HT1080 (cell line): ENCODE results near the gene LRIG3. TPM values are rescaled to one million over a fixed set of nuclear protein-coding genes. Genes with fewer than 3 reads are reported as not detected.
"Not testable (repeated sequence)": the region's sequence is repeated elsewhere in the genome, so short reads cannot be mapped to it uniquely, and the experiment has no call there.

Source experiments
- DNase-seq: peaks from one replicate; pipeline ENCODE4 v3.0.0-alpha.2; 2015; ENCODE audit warnings: low read depth
- polyA plus RNA-seq, 2 experiments: library from polyadenylated mRNA; depleted of rRNA; stranded (reverse); fragments of >200 nt; gene quantifications; 2 replicates each; pipeline ENCODE4 v1.2.3, GENCODE V29; 2015
- total RNA-seq: library from RNA; depleted of rRNA; stranded (reverse); fragments of >200 nt; shearing (Covaris generic); gene quantifications from 2 replicates; pipeline ENCODE4 v1.2.3, GENCODE V29; 2014; rRNA removed

The LRIG3 gene
- total RNA-seq: 9.5 TPM in 2 replicates
- polyA plus RNA-seq (2015; cell fraction: cytosol; rRNA removed): 7.7 and 8.4 TPM in 2 replicates
- polyA plus RNA-seq (2015; cell fraction: nucleus; rRNA removed): 39.6 and 45.1 TPM in 2 replicates

- DNase-seq: peak; percentile 85
Measured at GRCh38 chr12:58920102-58920960, at the start of gene LRIG3. Gene LRIG3 (minus strand): TSS chr12:58920504. CDS start chr12:58920235, 269 bp downstream.

GRCh38 chr12:58969237-58969636 is 48.9 kb upstream of the LRIG3 start:
- DNase-seq: no peak

- no peak for DNase-seq
Measured at GRCh38 chr12:58967561-58967960, 47.3 kb upstream of the LRIG3 start.

GRCh38 chr12:58966939-58967338 is 46.6 kb upstream of the LRIG3 start:
- no peak for DNase-seq

GRCh38 chr12:58965568-58965967 is 45.3 kb upstream of the LRIG3 start:
- no peak for DNase-seq

GRCh38 chr12:58963844-58964243 is 43.5 kb upstream of the LRIG3 start:
- DNase-seq: no peak

GRCh38 chr12:58961906-58962305 is 41.6 kb upstream of the LRIG3 start:
- DNase-seq: peak; percentile 4

GRCh38 chr12:58961166-58961565 is 40.9 kb upstream of the LRIG3 start:
- no peak for DNase-seq

GRCh38 chr12:58959639-58960300 is 39.5 kb upstream of the LRIG3 start:
- no peak for DNase-seq

- DNase-seq: no peak
Measured at GRCh38 chr12:58957298-58957697, 37.0 kb upstream of the LRIG3 start.

GRCh38 chr12:58955849-58956248 is 35.5 kb upstream of the LRIG3 start:
- DNase-seq: no peak

- no peak for DNase-seq
Measured at GRCh38 chr12:58954002-58954401, 33.7 kb upstream of the LRIG3 start.

GRCh38 chr12:58950739-58951100 is 30.4 kb upstream of the LRIG3 start:
- no peak for DNase-seq

GRCh38 chr12:58949954-58950738 is 29.8 kb upstream of the LRIG3 start:
- DNase-seq: not testable (repeated sequence)

GRCh38 chr12:58943079-58943478 is 22.8 kb upstream of the LRIG3 start:
- DNase-seq: no peak

GRCh38 chr12:58942345-58942744 is 22.0 kb upstream of the LRIG3 start:
- DNase-seq: no peak

GRCh38 chr12:58939399-58940100 is 19.2 kb upstream of the LRIG3 start:
- DNase-seq: no peak

GRCh38 chr12:58938440-58938839 is 18.1 kb upstream of the LRIG3 start:
- DNase-seq: no peak

GRCh38 chr12:58934528-58934927 is 14.2 kb upstream of the LRIG3 start:
- DNase-seq: no peak

- no peak for DNase-seq
Measured at GRCh38 chr12:58932806-58933681, 12.7 kb upstream of the LRIG3 start.
